TTC549 (cell line): ENCODE results near the gene PRSS16.
"Not testable (repeated sequence)": the region's sequence is repeated elsewhere in the genome, so short reads cannot be mapped to it uniquely, and the experiment has no call there.

Source experiments
- FAIRE-seq: peaks from 2 replicates; lab custom pipeline; 2012; peaks lifted over from hg19 to GRCh38; lab: Jason Lieb, UNC

PRSS16 gene

GRCh38 chr6:27247133-27247836 is at the start of gene PRSS16:
PRSS16 (plus strand) TSS chr6:27247701; CDS start chr6:27247738, 37 bp downstream.
- no peak for FAIRE-seq

GRCh38 chr6:27205375-27206278 is 41.9 kb upstream of the PRSS16 start:
- no peak for FAIRE-seq

GRCh38 chr6:27206806-27207205 is 40.7 kb upstream of the PRSS16 start:
- no peak for FAIRE-seq

DNA sequence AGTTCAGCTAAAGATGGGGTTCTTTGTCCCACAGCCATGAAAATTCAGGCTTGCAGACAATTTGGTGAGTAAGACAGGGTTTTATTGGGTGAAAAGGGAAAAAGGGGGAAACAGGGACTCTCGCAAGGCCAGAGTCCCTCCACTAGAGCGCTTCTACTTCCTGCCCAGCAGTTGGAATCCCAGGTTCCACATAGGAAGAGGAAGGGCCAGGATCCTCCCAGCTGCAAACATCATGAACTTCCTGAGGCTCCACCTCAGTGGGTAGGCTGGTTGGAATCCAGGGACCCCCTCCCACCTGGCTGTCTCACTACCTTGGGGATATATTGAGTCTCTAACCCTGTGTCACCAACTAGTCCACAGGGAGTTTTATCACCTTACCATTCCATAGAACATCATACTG is 39.5 kb upstream of the PRSS16 start:
- no peak for FAIRE-seq

GRCh38 chr6:27209196-27209595 is 38.3 kb upstream of the PRSS16 start:
- no peak for FAIRE-seq

DNA sequence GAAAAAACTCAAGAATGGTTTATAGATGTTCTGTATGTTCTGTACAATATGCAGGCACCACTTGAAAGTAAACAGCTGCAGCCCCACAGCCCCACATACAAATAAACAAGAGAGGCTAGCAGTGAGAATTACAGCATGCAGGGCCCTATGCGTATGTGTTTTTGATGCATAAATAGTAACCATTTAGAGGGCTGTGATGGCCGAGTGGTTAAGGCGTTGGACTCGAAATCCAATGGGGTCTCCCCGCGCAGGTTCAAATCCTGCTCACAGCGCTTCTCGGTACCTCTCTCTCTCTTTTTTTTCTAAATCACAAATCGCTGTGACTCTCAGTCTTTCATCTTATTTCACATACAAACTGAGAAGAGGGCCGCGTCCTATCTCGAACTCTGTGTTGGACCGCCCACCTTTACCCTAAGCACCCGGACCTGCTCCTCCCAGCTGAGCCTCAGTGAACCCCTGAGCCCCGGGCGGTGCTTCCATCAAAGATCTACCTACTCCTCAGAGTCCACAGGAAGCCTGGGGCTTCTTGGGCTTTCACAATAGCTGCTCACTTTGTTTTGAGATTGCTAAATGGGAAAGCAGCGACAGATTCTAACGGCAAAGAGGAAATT is 37.7 kb upstream of the PRSS16 start:
- no peak for FAIRE-seq

GRCh38 chr6:27213091-27213517 is 34.4 kb upstream of the PRSS16 start:
- not testable (repeated sequence) for FAIRE-seq

GRCh38 chr6:27213544-27214125 is 33.9 kb upstream of the PRSS16 start:
- FAIRE-seq = peak; percentile 61

DNA sequence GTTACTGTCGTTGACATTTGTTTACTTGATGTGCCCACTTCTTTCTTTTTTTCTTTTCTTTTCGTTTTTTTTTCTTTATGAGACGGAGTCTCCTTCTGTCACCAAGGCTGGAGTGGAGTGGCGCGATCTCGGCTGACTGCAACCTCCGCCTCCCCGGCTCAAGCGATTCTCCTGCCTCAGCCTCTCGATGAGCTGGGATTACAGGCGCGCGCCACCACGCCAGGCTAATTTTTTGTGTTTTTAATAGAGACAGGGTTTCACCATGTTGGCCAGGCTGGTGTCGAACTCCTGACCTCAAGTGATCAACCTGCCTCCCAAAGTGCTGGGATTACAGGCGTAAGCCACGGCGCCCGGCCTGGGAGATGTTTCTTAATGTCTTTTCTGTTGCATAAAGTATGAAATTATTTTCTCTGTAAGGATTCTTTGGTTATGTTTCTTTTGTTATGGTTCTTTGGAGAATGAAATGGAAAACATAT is 33.3 kb upstream of the PRSS16 start:
- no peak for FAIRE-seq

- FAIRE-seq = no peak
These were observed 30.6 kb upstream of the PRSS16 start for GRCh38 chr6:27216874-27217273.

GRCh38 chr6:27222971-27223370 is 24.5 kb upstream of the PRSS16 start:
- FAIRE-seq = not testable (repeated sequence)

DNA sequence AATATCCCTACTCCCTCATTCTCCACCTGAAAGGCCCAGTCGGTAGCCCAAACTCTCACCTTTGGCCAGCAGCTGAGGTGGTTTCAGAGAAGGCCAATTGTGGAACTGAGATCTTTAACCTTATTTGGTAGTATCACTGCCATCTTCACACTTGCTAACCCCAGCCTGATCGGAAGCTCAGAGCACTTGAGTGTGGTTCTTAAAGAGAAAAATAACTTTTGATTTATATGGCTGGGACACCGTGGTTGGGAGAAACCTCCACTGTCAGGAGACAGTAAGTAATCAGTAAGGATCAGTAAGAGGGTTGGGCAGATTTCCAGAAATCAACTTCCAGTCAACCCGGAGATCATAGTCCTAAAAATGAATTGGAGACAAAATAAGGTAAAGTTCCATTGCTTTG is 22.8 kb upstream of the PRSS16 start:
- no peak for FAIRE-seq

- no peak for FAIRE-seq
These were observed 18.5 kb upstream of the PRSS16 start for GRCh38 chr6:27228963-27229477.

DNA sequence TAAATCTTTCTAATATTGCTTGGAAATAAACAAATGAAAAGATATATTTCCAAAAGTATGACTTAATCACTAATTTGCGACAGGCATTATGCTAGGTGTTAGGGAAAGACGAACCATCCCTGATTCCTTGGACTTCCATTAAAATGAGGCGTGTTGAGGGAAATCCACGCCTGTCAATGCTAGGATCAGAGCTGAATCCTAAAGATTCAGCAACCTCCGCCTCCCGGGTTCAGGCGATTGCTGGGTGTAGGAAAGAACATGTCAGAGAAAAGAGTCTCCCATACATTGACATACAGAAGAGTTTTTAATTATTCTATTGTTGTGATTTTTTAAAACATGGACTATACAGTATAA is 16.8 kb upstream of the PRSS16 start:
- FAIRE-seq = no peak

DNA sequence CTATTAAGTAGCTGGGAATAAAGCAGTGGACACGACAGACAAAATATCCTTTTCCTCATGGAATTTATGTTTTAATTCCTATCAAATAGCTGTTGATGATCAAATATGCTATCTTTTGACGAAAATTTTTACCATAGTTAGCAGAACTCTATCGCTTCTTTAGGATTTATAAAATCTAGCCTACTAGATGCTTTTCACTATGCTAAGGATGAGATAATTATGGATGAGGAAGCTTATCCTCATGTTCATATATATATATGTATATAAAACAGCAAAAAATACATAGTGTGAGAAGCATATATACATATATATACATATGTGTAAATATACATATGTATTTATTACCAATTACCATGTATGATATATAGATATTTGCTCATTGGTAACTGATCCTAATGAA is 12.9 kb upstream of the PRSS16 start:
- FAIRE-seq = no peak

DNA sequence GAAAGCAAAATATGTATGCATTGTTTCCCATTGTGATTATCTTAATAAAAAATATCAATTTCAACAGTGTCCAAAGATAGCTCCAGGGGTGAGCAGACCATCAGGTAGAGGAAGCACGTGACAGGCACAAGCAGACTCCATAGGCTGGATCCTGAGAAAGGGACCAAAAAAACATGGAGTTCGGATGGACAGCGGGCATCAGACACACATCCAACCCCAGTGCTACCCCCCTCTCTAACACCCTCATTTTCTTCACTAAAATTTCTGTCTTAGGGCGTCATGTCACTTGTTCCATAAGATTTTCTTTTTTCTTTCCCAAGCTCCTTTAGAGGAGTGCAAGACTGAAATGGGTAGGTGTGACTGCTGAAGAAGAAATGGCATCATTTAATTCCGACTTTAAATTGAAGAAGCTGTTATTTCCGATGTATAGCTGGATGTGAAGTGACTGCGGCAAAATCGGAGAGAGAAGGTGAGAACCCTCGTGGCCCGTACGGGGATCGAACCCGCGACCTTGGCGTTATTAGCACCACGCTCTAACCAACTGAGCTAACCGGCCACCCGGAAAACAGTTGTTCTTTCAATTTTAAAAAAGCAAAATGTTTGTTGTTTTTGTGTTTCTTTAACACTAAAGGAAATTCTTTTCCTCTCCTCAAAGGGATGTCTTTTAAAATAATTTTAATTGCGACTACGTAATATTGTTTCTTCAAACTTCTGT is 10.3 kb upstream of the PRSS16 start:
- peak; percentile 33 for FAIRE-seq

GRCh38 chr6:27238010-27238983 is 9.2 kb upstream of the PRSS16 start:
- no peak for FAIRE-seq

GRCh38 chr6:27239258-27239657 is 8.2 kb upstream of the PRSS16 start:
- no peak for FAIRE-seq

DNA sequence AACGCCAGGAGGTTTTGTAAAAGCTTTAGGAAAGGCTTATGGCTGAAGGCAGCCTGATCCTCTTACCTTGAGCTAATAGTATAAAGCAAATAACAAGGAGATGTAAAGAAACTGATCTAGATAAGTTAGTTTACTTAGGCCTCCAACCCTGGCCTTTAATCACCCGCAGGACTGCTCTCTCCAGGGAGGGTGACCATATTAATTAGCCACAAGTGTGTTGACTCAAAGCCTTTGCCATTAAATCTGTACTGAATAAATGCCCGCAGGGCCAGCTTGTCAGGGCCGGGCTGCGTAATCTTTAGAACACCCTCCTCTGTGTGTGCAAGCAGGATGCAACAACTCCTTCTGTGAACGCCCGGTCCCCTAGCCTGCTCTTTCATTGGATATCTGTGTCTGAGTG is 6.1 kb upstream of the PRSS16 start:
- no peak for FAIRE-seq

DNA sequence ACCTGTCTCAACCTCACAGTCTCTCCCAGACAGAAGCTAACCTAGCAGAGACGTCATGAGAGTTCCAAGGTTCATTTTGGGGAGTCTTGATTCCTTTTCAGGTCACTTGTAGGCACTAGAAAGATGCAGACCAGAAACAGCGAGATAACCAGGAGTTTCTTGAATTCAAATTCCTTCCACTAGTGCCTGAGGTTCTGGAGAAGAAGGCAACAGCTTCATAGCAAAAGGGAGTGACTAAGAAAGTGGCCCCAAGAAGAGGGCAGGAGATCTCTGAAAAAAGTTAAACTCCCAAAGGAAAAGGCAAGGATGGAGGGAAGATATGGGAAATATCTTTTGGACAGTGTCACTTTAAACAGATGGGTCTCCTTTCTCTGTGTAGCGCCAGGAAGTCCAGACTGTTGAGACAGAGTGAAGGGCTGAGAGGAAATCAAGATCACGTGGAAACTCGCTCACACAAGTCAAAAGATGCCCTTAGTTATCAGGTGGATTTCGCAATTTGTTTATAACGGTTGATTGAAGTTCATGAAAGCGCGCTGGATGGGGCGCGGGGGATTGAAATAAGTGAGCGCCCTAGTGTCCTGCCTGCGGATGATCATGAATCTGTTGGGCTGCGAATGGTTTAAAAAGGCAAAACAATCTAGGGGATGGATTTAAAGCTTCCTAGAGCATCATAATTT is 4.8 kb upstream of the PRSS16 start:
- no peak for FAIRE-seq
